HEK293T (cell line): ENCODE results near the gene AP1M2.

Experiments
- SP1 ChIP-seq: fragments of 450-650 bp; IDR thresholded peaks from 2 replicates; pipeline ENCODE4 v1.6.1; 2017
- TARDBP ChIP-seq: fragments of 450-650 bp; IDR thresholded peaks from 2 replicates; pipeline ENCODE4 v1.6.1; 2016

- TF ChIP-seq SP1, result no peak
- no peak for TF ChIP-seq TARDBP
These were observed 44.8 kb upstream of the AP1M2 start for GRCh38 chr19:10631874-10632273.
